Bronchial epithelial cell (primary cell): ENCODE data around the gene ANKS1B. TPM values are rescaled to one million over a fixed set of nuclear protein-coding genes. Genes with fewer than 3 reads are reported as not detected.

Source experiments
- DNase-seq: peaks from one replicate; pipeline ENCODE4 v3.0.0-alpha.2; 2010; ENCODE audit warnings: low read depth
- FAIRE-seq: peaks from 2 replicates; lab custom pipeline; 2011; peaks lifted over from hg19 to GRCh38; lab: Jason Lieb, UNC
- H3K27me3 ChIP-seq: 2 replicates; pipeline ENCODE4 v1.5.1; 2011; ENCODE audit warnings: low read length; ENCODE audit not compliant: control insufficient read depth, insufficient read depth
- H3K36me3 ChIP-seq: 2 replicates; pipeline ENCODE4 v1.5.1; 2011; ENCODE audit warnings: low read length; ENCODE audit not compliant: control insufficient read depth, insufficient read depth
- H3K4me3 ChIP-seq: 2 replicates; pipeline ENCODE4 v1.5.1; 2011; ENCODE audit warnings: mild to moderate bottlenecking, low read depth, low read length, control low read depth
- total RNA-seq: library from RNA; depleted of rRNA; stranded (reverse); fragments of >200 nt; gene quantifications from 2 replicates; pipeline ENCODE4 v1.2.1, GENCODE V29; 2014
- TF ChIP-seq, protein P1 (sequence below): IDR thresholded peaks from 2 replicates; pipeline ENCODE4 v1.5.1; 2011; ENCODE audit warnings: mild to moderate bottlenecking, moderate library complexity, low read length, control low read depth, inconsistent platforms; ENCODE audit not compliant: insufficient read depth, severe bottlenecking

Gene ANKS1B
- total RNA-seq, 1 donor from 2014 or later: 0.26 TPM

- no peaks in the 10 kb centered on the region for H3K36me3 ChIP-seq
- H3K27me3 ChIP-seq: peaks cover 17% of the 10 kb centered on the region
- FAIRE-seq (no peak), DNase-seq (peak; percentile 93)
- TF ChIP-seq, protein P1, sequence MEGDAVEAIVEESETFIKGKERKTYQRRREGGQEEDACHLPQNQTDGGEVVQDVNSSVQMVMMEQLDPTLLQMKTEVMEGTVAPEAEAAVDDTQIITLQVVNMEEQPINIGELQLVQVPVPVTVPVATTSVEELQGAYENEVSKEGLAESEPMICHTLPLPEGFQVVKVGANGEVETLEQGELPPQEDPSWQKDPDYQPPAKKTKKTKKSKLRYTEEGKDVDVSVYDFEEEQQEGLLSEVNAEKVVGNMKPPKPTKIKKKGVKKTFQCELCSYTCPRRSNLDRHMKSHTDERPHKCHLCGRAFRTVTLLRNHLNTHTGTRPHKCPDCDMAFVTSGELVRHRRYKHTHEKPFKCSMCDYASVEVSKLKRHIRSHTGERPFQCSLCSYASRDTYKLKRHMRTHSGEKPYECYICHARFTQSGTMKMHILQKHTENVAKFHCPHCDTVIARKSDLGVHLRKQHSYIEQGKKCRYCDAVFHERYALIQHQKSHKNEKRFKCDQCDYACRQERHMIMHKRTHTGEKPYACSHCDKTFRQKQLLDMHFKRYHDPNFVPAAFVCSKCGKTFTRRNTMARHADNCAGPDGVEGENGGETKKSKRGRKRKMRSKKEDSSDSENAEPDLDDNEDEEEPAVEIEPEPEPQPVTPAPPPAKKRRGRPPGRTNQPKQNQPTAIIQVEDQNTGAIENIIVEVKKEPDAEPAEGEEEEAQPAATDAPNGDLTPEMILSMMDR: no peak
- H3K4me3 ChIP-seq: no peak overlapping the region
These were observed 25.1 kb downstream of the ANKS1B start for GRCh38 chr12:99959549-99960170.

DNA sequence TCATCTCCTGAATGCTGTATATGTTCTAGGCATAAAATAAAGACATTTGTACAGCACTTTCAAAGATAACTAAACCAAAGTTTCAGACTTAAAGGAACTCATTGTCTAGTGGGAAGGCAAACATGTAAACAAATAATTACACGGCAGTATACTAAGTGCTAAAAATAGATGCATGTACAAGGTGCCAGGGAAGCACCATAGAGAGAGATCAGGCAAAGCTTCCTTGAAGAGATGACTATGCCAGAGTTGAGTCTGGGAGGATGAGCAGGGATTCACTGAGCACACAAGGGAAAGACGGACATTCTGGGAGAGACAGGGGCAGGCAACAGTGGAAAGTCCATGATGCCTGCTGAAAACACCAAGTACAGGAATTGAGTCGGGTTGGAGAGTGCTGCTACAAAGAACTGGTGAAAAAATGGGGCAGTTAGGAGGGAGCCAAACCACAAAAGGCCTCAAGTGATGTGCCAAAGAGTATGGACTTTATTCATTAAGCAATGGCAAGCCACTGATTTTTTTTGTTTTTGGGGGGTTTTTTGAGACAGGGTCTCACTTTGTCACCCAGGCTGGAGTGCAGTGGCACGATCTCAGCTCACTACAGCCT is 26.8 kb downstream of the ANKS1B start:
- DNase-seq: no peak
- TF ChIP-seq, protein P1: no peak
- no peak for FAIRE-seq
- Histone ChIP-seq H3K36me3 (no peaks in the 10 kb centered on the region), H3K4me3 (no peak overlapping the region), H3K27me3 (peaks cover 20% of the 10 kb centered on the region)

GRCh38 chr12:99954724-99955123 is 30.0 kb downstream of the ANKS1B start:
- TF ChIP-seq, protein P1: no peak
- FAIRE-seq (no peak), DNase-seq (no peak)
- Histone ChIP-seq H3K27me3 (peaks cover 15% of the 10 kb centered on the region), H3K36me3 (no peaks in the 10 kb centered on the region), H3K4me3 (no peak overlapping the region)

DNA sequence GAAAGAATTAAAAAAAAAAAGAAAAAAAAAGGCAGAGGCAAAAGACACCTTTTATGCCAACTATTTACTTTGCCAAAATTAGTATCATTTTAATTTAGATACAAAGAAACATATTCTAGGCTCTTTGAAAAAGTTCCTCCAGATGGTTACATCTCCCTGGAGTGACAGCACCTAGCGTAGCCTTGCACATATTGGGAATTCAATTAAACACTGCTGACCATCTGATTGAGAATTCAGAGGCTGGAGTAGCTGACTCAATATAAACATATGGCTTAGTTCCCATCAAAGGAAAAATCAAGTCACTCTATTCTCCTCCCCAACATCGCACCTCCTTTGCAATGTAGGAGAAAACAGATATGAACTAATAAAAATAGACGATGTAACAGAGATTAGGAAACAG is 36.4 kb downstream of the ANKS1B start:
- DNase-seq (no peak), FAIRE-seq (no peak)

GRCh38 chr12:99946131-99946530 is 38.6 kb downstream of the ANKS1B start:
- H3K27me3 ChIP-seq: no peaks in the 10 kb centered on the region
- no peak overlapping the region for H3K4me3 ChIP-seq
- FAIRE-seq: no peak
- H3K36me3 ChIP-seq: no peaks in the 10 kb centered on the region
- TF ChIP-seq, protein P1: no peak
- no peak for DNase-seq

More for the DNA sequence above, 36.4 kb downstream of the ANKS1B start:
- Histone ChIP-seq H3K27me3 (no peaks in the 10 kb centered on the region), H3K4me3 (no peak overlapping the region), H3K36me3 (no peaks in the 10 kb centered on the region)
- TF ChIP-seq, protein P1: no peak
